ENCODE measurements around the gene HAPLN3. TPM values are rescaled to one million over a fixed set of nuclear protein-coding genes. Genes with fewer than 3 reads are reported as not detected.

The HAPLN3 gene
- total and polyA plus RNA-seq, 2 of the 4 experiments (the other 2 are of a cell fraction), result 5.9 to 28.6 TPM

DNA sequence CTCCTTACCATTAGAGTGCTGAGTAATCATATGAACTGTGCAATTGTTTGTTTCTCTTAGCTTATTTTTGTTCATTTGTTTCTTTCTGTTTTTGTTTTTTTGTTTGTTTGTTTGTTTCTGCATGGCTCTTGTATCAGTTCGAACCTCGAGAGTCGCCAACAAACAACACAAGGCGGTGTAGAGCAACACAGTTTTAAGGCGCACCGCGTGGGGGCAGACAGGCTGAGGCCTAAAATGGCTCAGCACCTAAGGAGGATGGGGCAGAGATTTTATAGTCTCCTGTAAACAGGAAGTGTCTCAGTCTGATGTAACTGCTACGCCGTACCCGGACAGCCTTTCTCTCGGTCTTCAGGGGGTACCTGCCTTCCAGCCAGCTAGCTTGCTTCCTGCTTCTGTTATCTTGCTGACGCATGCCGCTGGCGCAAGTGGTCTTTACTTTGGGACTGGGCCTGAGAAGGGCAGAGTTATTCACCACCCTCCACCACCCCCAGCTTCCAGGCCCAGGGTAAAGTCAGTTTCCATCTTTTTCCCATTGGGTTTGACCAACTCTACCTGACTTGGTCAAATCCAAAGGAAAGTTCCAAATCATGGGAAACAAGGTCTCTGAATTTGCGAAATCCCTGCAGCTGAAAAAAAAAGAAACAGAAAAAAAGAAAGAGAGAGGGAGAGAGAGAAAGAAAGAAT, 43.6 kb upstream of the HAPLN3 start:
- H2AFZ ChIP-seq (replicated peaks; ENCODE audit: low read length, poor library complexity), result peak overlapping the region; percentile 70
- ChIA-PET CTCF (interaction anchor here (0.9 to 1.8 kb wide), 2 partner anchors 34 to 97 kb away, joined by 3 to 6 read pairs; no protein-coding TSS in a partner anchor), POLR2A (ENCODE audit: unreplicated experiment) (no interaction called here)
- H3K18ac ChIP-seq (ENCODE audit: low read depth, low read length), result no peak overlapping the region
- H2AK9ac ChIP-seq (replicated peaks; ENCODE audit: low read depth, low read length, poor library complexity), result no peak overlapping the region
- intact Hi-C loops (cut with micrococcal nuclease), result no loop called here
- H2BK120ac ChIP-seq (ENCODE audit: low read depth, low read length), result peak overlapping the region; percentile 15; the same call in 1 of the 2 replicates
- H4K8ac ChIP-seq (ENCODE audit: low read depth in 2 of 2, low read length in 2 of 2), result peak overlapping the region; percentile 65 to 83
- H3K23ac ChIP-seq (ENCODE audit: low read depth, low read length), result peak overlapping the region; percentile 20; the same call in 1 of the 2 replicates
- dilution Hi-C loops (cut with HindIII; ENCODE audit: low sequenced_read_pairs, unreplicated experiment), result no loop called here
- 81% methylated on average over 5 of the region's 15 CpGs; no CpG with 5 or more reads in 1 of the 2 experiments for WGBS, 2 experiments (ENCODE audit: extremely low coverage in 2 of 2, insufficient read length in 1 of 2)
- H3K4me2 ChIP-seq (ENCODE audit: low read depth, low read length), result no peak overlapping the region
- no peak overlapping the region for H2BK5ac ChIP-seq (ENCODE audit: low read depth, low read length, poor library complexity, severe bottlenecking)
- H3K27me3 ChIP-seq (ENCODE audit: control insufficient read depth, insufficient read depth, low read length), result no peaks in the 10 kb centered on the region
- no peaks in the 10 kb centered on the region for H4K20me1 ChIP-seq (ENCODE audit: insufficient read depth, low read length)
- in situ Hi-C loops (cut with MboI; ENCODE audit: low sequenced_read_pairs), result no loop called here
- no peak overlapping the region for H3K27ac ChIP-seq (ENCODE audit: insufficient read depth, low read length)
- H3K4me3 ChIP-seq (ENCODE audit: insufficient read depth, low read depth, low read length), result no peak overlapping the region
- BruUV-seq (replicated peaks), result no TSS peak
- H3K9ac ChIP-seq (ENCODE audit: low read depth, low read length), result no peak overlapping the region
- 0 out of 2 replicates have a peak overlapping the region, but pooled peaks have one; percentile 13 for H4K5ac ChIP-seq (ENCODE audit: low read depth, low read length)
- peak overlapping the region; percentile 63 for H4K91ac ChIP-seq (ENCODE audit: insufficient read depth, low read depth, low read length)
- H3K56ac ChIP-seq (ENCODE audit: extremely low read depth, insufficient read depth, low read length), result no peak overlapping the region
- TF ChIP-seq POLR2A (IDR thresholded peaks at IDR 0.05; ENCODE audit: low read depth, low read length), result no peak
- no peak for TF ChIP-seq MAZ (IDR thresholded peaks at IDR 0.05; ENCODE audit: borderline replicate concordance, low read depth, low read length)
- no peak for TF ChIP-seq RFX5 (IDR thresholded peaks at IDR 0.05; ENCODE audit: low read depth, low read length)
- TF ChIP-seq, protein P1, sequence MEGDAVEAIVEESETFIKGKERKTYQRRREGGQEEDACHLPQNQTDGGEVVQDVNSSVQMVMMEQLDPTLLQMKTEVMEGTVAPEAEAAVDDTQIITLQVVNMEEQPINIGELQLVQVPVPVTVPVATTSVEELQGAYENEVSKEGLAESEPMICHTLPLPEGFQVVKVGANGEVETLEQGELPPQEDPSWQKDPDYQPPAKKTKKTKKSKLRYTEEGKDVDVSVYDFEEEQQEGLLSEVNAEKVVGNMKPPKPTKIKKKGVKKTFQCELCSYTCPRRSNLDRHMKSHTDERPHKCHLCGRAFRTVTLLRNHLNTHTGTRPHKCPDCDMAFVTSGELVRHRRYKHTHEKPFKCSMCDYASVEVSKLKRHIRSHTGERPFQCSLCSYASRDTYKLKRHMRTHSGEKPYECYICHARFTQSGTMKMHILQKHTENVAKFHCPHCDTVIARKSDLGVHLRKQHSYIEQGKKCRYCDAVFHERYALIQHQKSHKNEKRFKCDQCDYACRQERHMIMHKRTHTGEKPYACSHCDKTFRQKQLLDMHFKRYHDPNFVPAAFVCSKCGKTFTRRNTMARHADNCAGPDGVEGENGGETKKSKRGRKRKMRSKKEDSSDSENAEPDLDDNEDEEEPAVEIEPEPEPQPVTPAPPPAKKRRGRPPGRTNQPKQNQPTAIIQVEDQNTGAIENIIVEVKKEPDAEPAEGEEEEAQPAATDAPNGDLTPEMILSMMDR (conservative IDR thresholded peaks at IDR 0.05; ENCODE audit: low read depth, low read length), result no peak
- TF ChIP-seq ELK1 (IDR thresholded peaks at IDR 0.05; ENCODE audit: borderline replicate concordance, low read depth, low read length), result no peak
- no peak for TF ChIP-seq CHD1 (IDR thresholded peaks at IDR 0.05; ENCODE audit: low read depth, low read length)
- no peak for TF ChIP-seq RAD21 (IDR thresholded peaks at IDR 0.05; ENCODE audit: low read length)
- no peak for TF ChIP-seq RCOR1 (IDR thresholded peaks at IDR 0.05; ENCODE audit: insufficient replicate concordance, low read length)
- TF ChIP-seq SMC3 (IDR thresholded peaks at IDR 0.05; ENCODE audit: low read depth, low read length), result no peak
- no peak for TF ChIP-seq MXI1 (IDR thresholded peaks at IDR 0.05; ENCODE audit: borderline replicate concordance, low read depth, low read length)
- no peak for TF ChIP-seq FOS (IDR thresholded peaks at IDR 0.05; ENCODE audit: low read depth, low read length)
- no peak for TF ChIP-seq USF2 (IDR thresholded peaks at IDR 0.05; ENCODE audit: low read depth, low read length)
- TF ChIP-seq CEBPB (IDR thresholded peaks at IDR 0.05; ENCODE audit: low read depth, low read length), result no peak
- TF ChIP-seq NFE2L2 (IDR thresholded peaks at IDR 0.05; ENCODE audit: low read depth, low read length), result no peak
- no peaks in the 10 kb centered on the region; the same call in 1 of the 2 replicates for H3K9me1 ChIP-seq (ENCODE audit: insufficient read depth, low read length)
- ATAC-seq (ENCODE audit: low read depth) (no peak), DNase-seq (no peak)
- H2BK15ac ChIP-seq (ENCODE audit: low read depth, low read length), result peak overlapping the region; percentile 68; the same call in 1 of the 3 replicates
- 0 out of 2 replicates have a peak overlapping the region, but pooled peaks have one; percentile 5 for H3K14ac ChIP-seq (replicated peaks; ENCODE audit: low read depth, low read length)
- no peaks in the 10 kb centered on the region for H3K79me1 ChIP-seq (ENCODE audit: low read depth in 1 of 2, low read length in 2 of 2)
- H3K9me3 ChIP-seq (ENCODE audit: control insufficient read depth, insufficient read depth, low read length), result no peaks in the 10 kb centered on the region; the same call in 1 of the 2 replicates
- peaks cover 6% of the 10 kb centered on the region; the same call in 1 of the 2 replicates for H3K4me1 ChIP-seq (ENCODE audit: control insufficient read depth, insufficient read depth, low read length)
- no peaks in the 10 kb centered on the region for H3K36me3 ChIP-seq (ENCODE audit: control insufficient read depth, insufficient read depth, low read length)
- H3K4ac ChIP-seq (ENCODE audit: low read depth, low read length), result peak overlapping the region; percentile 62
- peak overlapping the region; percentile 49; the same call in 1 of the 2 replicates for H2AK5ac ChIP-seq (ENCODE audit: low read depth, low read length)
- H2BK20ac ChIP-seq (ENCODE audit: low read depth, low read length), result peak overlapping the region; percentile 42; the same call in 1 of the 2 replicates

All from IMR-90 (cell line).